ENCODE data around the gene GOLM1.
"Not testable (repeated sequence)": the region's sequence is repeated elsewhere in the genome, so short reads cannot be mapped to it uniquely, and the experiment has no call there.

The GOLM1 gene

GRCh38 chr9:86098824-86099700 lies at the start of gene GOLM1:
TSS of gene GOLM1 (minus strand) at chr9:86099558. CDS start at chr9:86079320, 20,238 bp downstream.
- DNase-seq = peak; percentile 24

- DNase-seq = not testable (repeated sequence)
These were observed 47.3 kb upstream of the GOLM1 start for GRCh38 chr9:86146671-86147070.

- not testable (repeated sequence) for DNase-seq
These were observed 46.6 kb upstream of the GOLM1 start for GRCh38 chr9:86145960-86146359.

- no peak for DNase-seq
These were observed 43.6 kb upstream of the GOLM1 start for GRCh38 chr9:86142973-86143372.

GRCh38 chr9:86141843-86142242 lies 42.5 kb upstream of the GOLM1 start:
- DNase-seq = no peak

- no peak for DNase-seq
These were observed 36.0 kb upstream of the GOLM1 start for GRCh38 chr9:86135371-86135770.

- no peak for DNase-seq
These were observed 35.0 kb upstream of the GOLM1 start for GRCh38 chr9:86134361-86134760.

- DNase-seq = no peak
These were observed 29.0 kb upstream of the GOLM1 start for GRCh38 chr9:86128235-86128822.

- DNase-seq = no peak
These were observed 27.9 kb upstream of the GOLM1 start for GRCh38 chr9:86126998-86127972.

GRCh38 chr9:86122311-86122710 lies 23.0 kb upstream of the GOLM1 start:
- no peak for DNase-seq

- no peak for DNase-seq
These were observed 20.1 kb upstream of the GOLM1 start for GRCh38 chr9:86119457-86119856.

GRCh38 chr9:86116425-86116824 lies 17.1 kb upstream of the GOLM1 start:
- no peak for DNase-seq

GRCh38 chr9:86115886-86116285 lies 16.5 kb upstream of the GOLM1 start:
- no peak for DNase-seq

GRCh38 chr9:86112057-86112456 lies 12.7 kb upstream of the GOLM1 start:
- DNase-seq = no peak

- no peak for DNase-seq
These were observed 3.3 kb upstream of the GOLM1 start for GRCh38 chr9:86102626-86103025.

- DNase-seq = no peak
These were observed 475 bp upstream of the GOLM1 start for GRCh38 chr9:86099701-86100364.

- DNase-seq = no peak
These were observed 1.7 kb downstream of the GOLM1 start for GRCh38 chr9:86097510-86098224.

GRCh38 chr9:86096386-86096785 lies 3.0 kb downstream of the GOLM1 start:
- DNase-seq = no peak

GRCh38 chr9:86093788-86094555 lies 5.4 kb downstream of the GOLM1 start:
- DNase-seq = no peak

- no peak for DNase-seq
These were observed 7.9 kb downstream of the GOLM1 start for GRCh38 chr9:86091477-86091876.

- DNase-seq = no peak
These were observed 16.5 kb downstream of the GOLM1 start for GRCh38 chr9:86082870-86083269.

Measured in activated naive CD4-positive, alpha-beta T cell treated with anti-CD3 and anti-CD28 coated beads, Interleukin-2, amount 50 U/mL, for 16 hours (primary cell).